PC-3 (cell line): ENCODE data around the gene ORC6. TPM values are rescaled to one million over a fixed set of nuclear protein-coding genes. Genes with fewer than 3 reads are reported as not detected.

Source experiments
- ATAC-seq: fragments of 200-7000 bp; cut with Tn5 transposase; 2 replicates; pipeline ENCODE4 v1.9.1; 2020; ENCODE audit warnings: mild to moderate bottlenecking, moderate library complexity
- BruUV-seq: library from RNA; stranded (reverse); fragments of 400-500 nt; replicated peaks from 2 replicates; lab custom pipeline; 2021; lab: Mats Ljungman, UMichigan
- CTCF ChIA-PET: fragments of 300-600 bp; sonication (Branson Sonifier 250); formaldehyde crosslinking; loops from one replicate; lab custom pipeline; 2022; ENCODE audit warnings: antibody characterized with exemption; lab: Charles Lee
- POLR2A ChIA-PET: fragments of 300-600 bp; sonication (Branson Sonifier 250); formaldehyde crosslinking; loops from one replicate; lab custom pipeline; 2022; ENCODE audit warnings: antibody characterized with exemption; ENCODE audit not compliant: unreplicated experiment; lab: Charles Lee
- DNase-seq: peaks from one replicate; pipeline ENCODE4 v3.0.0-alpha.2; 2015
- H2AFZ ChIP-seq: fragments of 300-600 bp; sonication (generic); 2 replicates; pipeline ENCODE4 v1.6.0; 2016; ENCODE audit warnings: antibody characterized with exemption, low read length
- H3F3A ChIP-seq: fragments of 300-600 bp; sonication (generic); one replicate; pipeline ENCODE4 v1.6.0; 2017; ENCODE audit warnings: antibody characterized with exemption, low read length, control low read depth, mild to moderate bottlenecking; ENCODE audit not compliant: unreplicated experiment
- H3K27ac ChIP-seq: fragments of 300-600 bp; sonication (generic); 2 replicates; pipeline ENCODE4 v1.5.1; 2016; ENCODE audit warnings: mild to moderate bottlenecking, low read length
- H3K27me3 ChIP-seq: fragments of 300-600 bp; sonication (generic); 2 replicates; pipeline ENCODE4 v1.6.1; 2016; ENCODE audit warnings: low read length, mixed read lengths
- H3K36me3 ChIP-seq: fragments of 300-600 bp; sonication (generic); 2 replicates; pipeline ENCODE4 v1.6.1; 2016; ENCODE audit warnings: low read depth, mixed run types, low read length, mixed read lengths
- H3K4me1 ChIP-seq: fragments of 300-600 bp; sonication (generic); 2 replicates; pipeline ENCODE4 v1.5.1; 2016; ENCODE audit warnings: low read length; ENCODE audit not compliant: insufficient read depth
- H3K4me2 ChIP-seq: fragments of 300-600 bp; sonication (generic); 2 replicates; pipeline ENCODE4 v1.6.0; 2016; ENCODE audit warnings: low read length
- H3K4me3 ChIP-seq: fragments of 300-600 bp; sonication (generic); 2 replicates; pipeline ENCODE4 v1.5.1; 2016; ENCODE audit warnings: mild to moderate bottlenecking, low read length, mixed read lengths
- H3K79me2 ChIP-seq: fragments of 300-600 bp; sonication (generic); 2 replicates; pipeline ENCODE4 v1.6.1; 2017; ENCODE audit warnings: low read length, mixed read lengths
- H3K9ac ChIP-seq: fragments of 300-600 bp; sonication (generic); 2 replicates; pipeline ENCODE4 v1.6.0; 2016; ENCODE audit warnings: mild to moderate bottlenecking, low read length
- H3K9me2 ChIP-seq: fragments of 300-600 bp; sonication (generic); replicated peaks from 2 replicates; pipeline ENCODE4 v1.6.1; 2016; ENCODE audit warnings: mixed run types, low read length, mixed read lengths
- H3K9me3 ChIP-seq: fragments of 300-600 bp; sonication (generic); 2 replicates; pipeline ENCODE4 v1.6.1; 2016; ENCODE audit warnings: low read length, mixed read lengths
- H4K20me1 ChIP-seq: fragments of 300-600 bp; sonication (generic); 2 replicates; pipeline ENCODE4 v1.6.1; 2016; ENCODE audit warnings: low read length, mixed read lengths
- CTCF ChIP-seq: fragments of 300-600 bp; sonication (generic); conservative IDR thresholded peaks from 2 replicates; pipeline ENCODE4 v1.5.1; 2017; ENCODE audit warnings: antibody characterized with exemption, low read depth, mild to moderate bottlenecking, low read length
- EZH2 ChIP-seq: fragments of 300-600 bp; sonication (generic); IDR thresholded peaks from one replicate; pipeline ENCODE4 v1.6.1; 2017; ENCODE audit warnings: antibody characterized with exemption, mild to moderate bottlenecking, low read length; ENCODE audit not compliant: unreplicated experiment
- EZH2phosphoT487 ChIP-seq: fragments of 300-600 bp; sonication (generic); IDR thresholded peaks from 2 replicates; pipeline ENCODE4 v1.6.1; 2018; ENCODE audit warnings: mild to moderate bottlenecking, antibody characterized with exemption, low read length, borderline replicate concordance
- intact Hi-C: fragments of 100-400 bp; cut with micrococcal nuclease; formaldehyde crosslinking; loops from 2 replicates; pipeline ENCODE4 v1.9.0; 2023
- total RNA-seq: library from RNA; depleted of rRNA; stranded (reverse); fragments of >200 nt; gene quantifications from 2 replicates; pipeline ENCODE4 v1.2.3, GENCODE V29; 2014

ORC6 gene
- total RNA-seq, 1 experiment from 2014 or later = 27.7 TPM

- Histone ChIP-seq H3K79me2 (peaks cover 31% of the 10 kb centered on the region), H3K9ac (no peak overlapping the region), H3F3A (no peaks in the 10 kb centered on the region), H3K27me3 (no peaks in the 10 kb centered on the region), H3K9me3 (no peaks in the 10 kb centered on the region), H3K4me2 (no peak overlapping the region), H3K9me2 (no peaks in the 10 kb centered on the region), H3K27ac (no peak overlapping the region), H3K4me3 (no peak overlapping the region), H4K20me1 (peaks cover 20% of the 10 kb centered on the region), H2AFZ (no peak overlapping the region), H3K36me3 (peaks cover 51% of the 10 kb centered on the region), H3K4me1 (peaks cover 12% of the 10 kb centered on the region)
- TF ChIP-seq CTCF (no peak), EZH2 (no peak)
- no TSS peak for BruUV-seq
- intact Hi-C loops = no loop called here
- DNase-seq = no peak
- CTCF ChIA-PET = no interaction called here
- POLR2A ChIA-PET = no interaction called here
- ATAC-seq = no peak
These were observed 4.1 kb downstream of the ORC6 start for GRCh38 chr16:46693598-46693997.

GRCh38 chr16:46695937-46696336 lies 6.5 kb downstream of the ORC6 start:
- no peaks in the 10 kb centered on the region for H3K9me2 ChIP-seq
- H3K27me3 ChIP-seq = no peaks in the 10 kb centered on the region
- H3K4me3 ChIP-seq = no peak overlapping the region
- ATAC-seq = no peak
- H3K27ac ChIP-seq = no peak overlapping the region
- no peak overlapping the region for H3K9ac ChIP-seq
- no peaks in the 10 kb centered on the region for H3K9me3 ChIP-seq
- peaks cover 51% of the 10 kb centered on the region for H3K36me3 ChIP-seq
- TF ChIP-seq CTCF (no peak), EZH2 (no peak), EZH2phosphoT487 (no peak)
- POLR2A ChIA-PET = no interaction called here
- peaks cover 12% of the 10 kb centered on the region for H3K4me1 ChIP-seq
- H3K79me2 ChIP-seq = peaks cover 15% of the 10 kb centered on the region
- H3F3A ChIP-seq = no peaks in the 10 kb centered on the region
- CTCF ChIA-PET = no interaction called here
- no TSS peak for BruUV-seq
- intact Hi-C loops = no loop called here
- peaks cover 12% of the 10 kb centered on the region for H4K20me1 ChIP-seq
- no peak overlapping the region for H3K4me2 ChIP-seq
- DNase-seq = no peak
- H2AFZ ChIP-seq = no peak overlapping the region

- Histone ChIP-seq H3K27ac (no peak overlapping the region), H3K4me1 (peaks cover 2% of the 10 kb centered on the region; the same call in 1 of the 2 replicates), H3K9ac (no peak overlapping the region), H4K20me1 (peaks cover 3% of the 10 kb centered on the region; the same call in 1 of the 2 replicates), H3K4me3 (no peak overlapping the region), H3K4me2 (no peak overlapping the region), H2AFZ (no peak overlapping the region), H3F3A (no peaks in the 10 kb centered on the region), H3K27me3 (no peaks in the 10 kb centered on the region), H3K9me2 (no peaks in the 10 kb centered on the region), H3K36me3 (peaks cover 42% of the 10 kb centered on the region), H3K79me2 (peaks cover 4% of the 10 kb centered on the region), H3K9me3 (no peaks in the 10 kb centered on the region)
- ChIA-PET CTCF (no interaction called here), POLR2A (no interaction called here)
- DNase-seq (no peak), ATAC-seq (no peak)
- TF ChIP-seq EZH2phosphoT487 = no peak
- no peak for TF ChIP-seq EZH2
- no peak for TF ChIP-seq CTCF
- intact Hi-C loops = no loop called here
- no TSS peak for BruUV-seq
These were observed 7.5 kb downstream of the ORC6 start for GRCh38 chr16:46696957-46697356.
